Gastroesophageal sphincter (tissue), 3 donors: ENCODE data around the gene RHOG.

Experiments
- POLR2A ChIP-seq, 2 donors: fragments of 450-650 bp; IDR thresholded peaks; one replicate each; pipeline ENCODE4 v1.6.1; 2017; ENCODE audit warnings: antibody characterized with exemption in 2 of 2, mild to moderate bottlenecking in 2 of 2, moderate library complexity in 1 of 2
- TF ChIP-seq, protein P1 (sequence below), 4 experiments: fragments of 200-600 bp in 2 of 4; fragments of 450-650 bp in 2 of 4; sonication (generic) in 1 of 4; IDR thresholded peaks; one replicate each; pipeline ENCODE4 v1.5.1; 2017 to 2019; ENCODE audit warnings: antibody characterized with exemption in 4 of 4, mild to moderate bottlenecking in 2 of 4, moderate library complexity in 2 of 4

GRCh38 chr11:3824714-3825472, 15.9 kb downstream of the RHOG start:
- TF ChIP-seq, protein P1, sequence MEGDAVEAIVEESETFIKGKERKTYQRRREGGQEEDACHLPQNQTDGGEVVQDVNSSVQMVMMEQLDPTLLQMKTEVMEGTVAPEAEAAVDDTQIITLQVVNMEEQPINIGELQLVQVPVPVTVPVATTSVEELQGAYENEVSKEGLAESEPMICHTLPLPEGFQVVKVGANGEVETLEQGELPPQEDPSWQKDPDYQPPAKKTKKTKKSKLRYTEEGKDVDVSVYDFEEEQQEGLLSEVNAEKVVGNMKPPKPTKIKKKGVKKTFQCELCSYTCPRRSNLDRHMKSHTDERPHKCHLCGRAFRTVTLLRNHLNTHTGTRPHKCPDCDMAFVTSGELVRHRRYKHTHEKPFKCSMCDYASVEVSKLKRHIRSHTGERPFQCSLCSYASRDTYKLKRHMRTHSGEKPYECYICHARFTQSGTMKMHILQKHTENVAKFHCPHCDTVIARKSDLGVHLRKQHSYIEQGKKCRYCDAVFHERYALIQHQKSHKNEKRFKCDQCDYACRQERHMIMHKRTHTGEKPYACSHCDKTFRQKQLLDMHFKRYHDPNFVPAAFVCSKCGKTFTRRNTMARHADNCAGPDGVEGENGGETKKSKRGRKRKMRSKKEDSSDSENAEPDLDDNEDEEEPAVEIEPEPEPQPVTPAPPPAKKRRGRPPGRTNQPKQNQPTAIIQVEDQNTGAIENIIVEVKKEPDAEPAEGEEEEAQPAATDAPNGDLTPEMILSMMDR (IDR thresholded peaks at IDR 0.05), result peak in 3 of 4 experiments; percentile 49 to 60 (median 57)
- TF ChIP-seq POLR2A (IDR thresholded peaks at IDR 0.05), result no peak
